NCI-H345 treated with DMSO at 0.1 percent for 48 hours (cell line): ENCODE results near the gene TMEM196.
"Not testable (repeated sequence)": the region's sequence is repeated elsewhere in the genome, so short reads cannot be mapped to it uniquely, and the experiment has no call there.

Experiments used
- DNase-seq: peaks from one replicate; lab custom pipeline; 2025; ENCODE audit not compliant: unreplicated experiment; lab: John Stamatoyannopoulos, UW

Gene TMEM196

GRCh38 chr7:19708397-19709248, 64.8 kb downstream of the TMEM196 start, which contains the start of gene POLR1F:
TSS of gene POLR1F (minus strand) at chr7:19709037. CDS start at chr7:19709016, 21 bp downstream.
- DNase-seq = peak; percentile 92

- DNase-seq = no peak
These were observed 66.2 kb downstream of the TMEM196 start for GRCh38 chr7:19707240-19707639.

GRCh38 chr7:19705663-19706062, 67.8 kb downstream of the TMEM196 start:
- DNase-seq = no peak

GRCh38 chr7:19701471-19701870, 71.9 kb downstream of the TMEM196 start:
- peak; percentile 30 for DNase-seq

DNA sequence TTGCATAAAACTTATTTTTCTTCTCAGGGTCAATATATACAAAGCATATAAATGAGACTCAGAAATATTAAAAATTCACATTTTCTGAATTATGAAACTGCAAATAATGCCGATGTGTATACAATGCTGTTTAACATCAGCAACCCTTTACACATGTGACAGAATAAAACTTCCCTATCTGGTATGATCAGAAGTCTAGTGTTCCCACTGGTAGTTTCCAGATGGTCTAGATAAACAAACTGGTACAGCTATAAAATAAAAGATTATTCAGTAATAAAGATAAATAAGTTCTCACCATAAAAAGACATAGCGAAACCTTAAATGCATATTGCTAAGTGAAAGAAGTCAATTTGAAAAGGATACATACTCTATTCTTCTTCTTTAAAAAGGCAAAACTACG, 72.5 kb downstream of the TMEM196 start:
- DNase-seq = no peak

DNA sequence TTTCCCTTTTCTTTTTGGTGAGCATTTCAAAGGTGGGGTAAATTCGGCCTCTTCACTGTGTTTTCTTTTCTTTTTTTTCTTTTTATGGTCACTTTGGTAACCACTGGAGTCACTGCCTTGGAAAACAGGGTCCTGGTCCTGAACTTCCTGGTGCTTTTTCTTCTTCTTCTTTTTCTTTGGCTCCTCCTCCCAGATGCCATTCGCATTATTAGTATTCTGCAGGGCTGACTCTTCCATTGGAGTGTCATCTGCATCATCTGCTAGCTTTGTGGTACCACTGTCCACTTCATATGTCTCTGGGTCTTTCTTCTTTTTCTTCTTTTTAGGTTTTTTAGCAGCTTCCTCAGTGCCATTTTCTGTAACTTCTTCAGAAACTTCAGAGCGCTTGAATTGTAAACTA, 75.1 kb downstream of the TMEM196 start:
- DNase-seq = no peak

GRCh38 chr7:19696926-19697325, 76.5 kb downstream of the TMEM196 start:
- peak; percentile 17 for DNase-seq

GRCh38 chr7:19692111-19692828, 81.1 kb downstream of the TMEM196 start:
- DNase-seq = no peak

GRCh38 chr7:19690736-19691135, 82.7 kb downstream of the TMEM196 start:
- no peak for DNase-seq

- DNase-seq = not testable (repeated sequence)
These were observed 84.3 kb downstream of the TMEM196 start for GRCh38 chr7:19689130-19689529.

DNA sequence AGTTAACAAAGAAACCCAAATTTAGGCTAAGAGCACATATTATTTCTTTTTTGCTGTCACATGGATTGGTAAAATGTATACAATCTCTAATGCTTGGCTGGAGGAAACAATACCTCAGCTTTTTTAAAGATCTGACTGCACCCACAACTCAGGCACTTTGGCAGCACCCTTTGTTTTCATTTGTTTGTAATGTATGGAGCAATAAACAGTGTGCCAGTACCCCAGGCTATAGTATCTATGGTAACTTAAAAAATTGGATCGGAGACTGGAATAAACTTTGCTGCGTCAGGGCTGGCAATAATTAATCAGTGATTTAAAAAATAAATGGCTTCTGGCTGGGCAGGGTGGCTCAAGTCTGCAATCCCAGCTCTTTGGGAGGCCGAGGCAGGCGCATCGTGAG, 91.8 kb downstream of the TMEM196 start:
- DNase-seq = no peak

DNA sequence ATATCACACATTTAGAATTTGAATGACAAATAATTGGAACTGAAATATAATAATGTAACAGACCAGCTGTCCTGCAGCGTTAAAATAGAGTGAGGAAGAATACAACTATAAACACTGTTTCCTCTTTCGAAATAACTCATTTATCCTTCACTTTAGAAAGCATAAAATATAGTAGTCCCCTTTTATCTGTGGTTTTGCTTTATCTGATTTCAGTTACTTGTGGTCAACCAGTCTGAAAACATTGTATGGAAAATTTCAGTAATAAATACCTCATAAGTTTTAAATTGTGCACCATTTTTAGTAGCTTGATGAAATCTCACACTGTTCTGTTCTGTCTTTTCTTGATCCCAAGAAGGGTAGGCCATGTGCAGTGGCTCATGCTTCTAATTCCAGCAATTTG, 96.2 kb downstream of the TMEM196 start:
- DNase-seq = no peak

- no peak for DNase-seq
These were observed 97.6 kb downstream of the TMEM196 start for GRCh38 chr7:19675816-19676215.

DNA sequence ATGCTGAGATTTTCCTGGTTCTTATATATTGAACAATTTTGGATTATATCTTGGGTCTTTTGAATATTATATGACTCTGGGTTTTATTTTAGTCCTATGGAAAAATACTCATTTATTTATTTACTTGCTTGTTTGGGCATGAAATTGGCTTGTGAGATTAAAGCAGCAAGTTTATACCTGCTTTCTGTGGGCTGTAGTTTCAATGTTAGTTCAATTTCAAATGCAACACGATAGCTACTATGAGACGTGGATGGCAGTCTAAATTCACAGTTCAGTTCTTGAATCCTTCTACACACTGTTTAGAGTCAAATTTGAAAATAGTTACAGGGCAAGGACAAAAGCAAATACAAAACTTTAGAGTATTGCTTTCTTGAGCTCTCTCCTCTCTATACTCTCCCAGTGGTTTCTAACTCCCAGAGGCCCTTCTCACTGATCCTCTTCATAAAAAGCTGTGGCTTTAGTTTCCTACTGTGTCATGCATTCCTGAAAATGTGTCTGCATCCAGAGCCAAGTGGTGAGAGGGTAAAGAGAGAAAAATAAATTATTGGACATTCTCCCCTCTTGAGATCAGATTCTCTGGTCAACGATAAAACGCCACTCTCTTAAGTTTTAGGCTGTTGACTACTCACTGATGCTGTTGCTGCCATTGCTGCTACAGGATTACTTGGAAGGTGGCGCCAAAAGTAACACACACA, 99.0 kb downstream of the TMEM196 start:
- DNase-seq = no peak

GRCh38 chr7:19670806-19671205, 102.6 kb downstream of the TMEM196 start:
- DNase-seq = no peak
